Measurements from ENCODE around the gene LGSN. TPM values are rescaled to one million over a fixed set of nuclear protein-coding genes. Genes with fewer than 3 reads are reported as not detected.

LGSN gene
- total RNA-seq, 1 donor from 2014 or later: not detected

GRCh38 chr6:63317641-63318040 is 2.1 kb downstream of the LGSN start:
- Histone ChIP-seq H3K9me3 (no peaks in the 10 kb centered on the region), H3K27ac (no peak overlapping the region), H3K4me1 (no peaks in the 10 kb centered on the region), H3K36me3 (no peaks in the 10 kb centered on the region), H3K4me3 (no peak overlapping the region), H3K27me3 (no peaks in the 10 kb centered on the region)
- intact Hi-C loops (cut with DNase I): no loop called here
- no peak for TF ChIP-seq POLR2AphosphoS5 (IDR thresholded peaks at IDR 0.05; ENCODE audit: insufficient read depth in 1 of 2, low read depth in 1 of 2)
- TF ChIP-seq POLR2A (IDR thresholded peaks at IDR 0.05): no peak
- TF ChIP-seq CTCF (IDR thresholded peaks at IDR 0.05): no peak
- DNase-seq (ENCODE audit: extremely low spot score in 2 of 2): no peak

GRCh38 chr6:63316113-63316512 is 3.7 kb downstream of the LGSN start:
- Histone ChIP-seq H3K27me3 (no peaks in the 10 kb centered on the region), H3K4me3 (no peak overlapping the region), H3K4me1 (no peaks in the 10 kb centered on the region), H3K9me3 (no peaks in the 10 kb centered on the region), H3K36me3 (no peaks in the 10 kb centered on the region), H3K27ac (no peak overlapping the region)
- no peak for DNase-seq (ENCODE audit: extremely low spot score in 2 of 2)
- TF ChIP-seq CTCF (IDR thresholded peaks at IDR 0.05) (no peak), POLR2AphosphoS5 (IDR thresholded peaks at IDR 0.05; ENCODE audit: insufficient read depth in 1 of 2, low read depth in 1 of 2) (no peak), POLR2A (IDR thresholded peaks at IDR 0.05) (no peak)
- intact Hi-C loops (cut with DNase I): no loop called here

- intact Hi-C loops (cut with DNase I): no loop called here
- no peak for DNase-seq (ENCODE audit: extremely low spot score in 2 of 2)
- H3K4me3 ChIP-seq: no peak overlapping the region
- H3K27ac ChIP-seq: no peak overlapping the region
- H3K9me3 ChIP-seq: no peaks in the 10 kb centered on the region
- no peaks in the 10 kb centered on the region for H3K4me1 ChIP-seq
- H3K36me3 ChIP-seq: no peaks in the 10 kb centered on the region
- no peak for TF ChIP-seq POLR2AphosphoS5 (IDR thresholded peaks at IDR 0.05; ENCODE audit: insufficient read depth in 1 of 2, low read depth in 1 of 2)
- no peak for TF ChIP-seq CTCF (IDR thresholded peaks at IDR 0.05)
- TF ChIP-seq POLR2A (IDR thresholded peaks at IDR 0.05): no peak
- no peaks in the 10 kb centered on the region for H3K27me3 ChIP-seq
Observed at GRCh38 chr6:63313111-63313510, 6.7 kb downstream of the LGSN start.

- no peak for DNase-seq (ENCODE audit: extremely low spot score in 2 of 2)
- Histone ChIP-seq H3K36me3 (no peaks in the 10 kb centered on the region), H3K27me3 (no peaks in the 10 kb centered on the region), H3K4me1 (no peaks in the 10 kb centered on the region), H3K9me3 (no peaks in the 10 kb centered on the region), H3K4me3 (no peak overlapping the region), H3K27ac (no peak overlapping the region)
- TF ChIP-seq CTCF (IDR thresholded peaks at IDR 0.05) (no peak), POLR2AphosphoS5 (IDR thresholded peaks at IDR 0.05; ENCODE audit: insufficient read depth in 1 of 2, low read depth in 1 of 2) (no peak), POLR2A (IDR thresholded peaks at IDR 0.05) (no peak)
- intact Hi-C loops (cut with DNase I): no loop called here
Observed at GRCh38 chr6:63307581-63308246, 12.1 kb downstream of the LGSN start.

- Histone ChIP-seq H3K27me3 (no peaks in the 10 kb centered on the region), H3K36me3 (no peaks in the 10 kb centered on the region), H3K4me3 (no peak overlapping the region), H3K4me1 (no peaks in the 10 kb centered on the region), H3K9me3 (no peaks in the 10 kb centered on the region), H3K27ac (no peak overlapping the region)
- intact Hi-C loops (cut with DNase I): no loop called here
- TF ChIP-seq POLR2A (IDR thresholded peaks at IDR 0.05) (no peak), CTCF (IDR thresholded peaks at IDR 0.05) (no peak), POLR2AphosphoS5 (IDR thresholded peaks at IDR 0.05; ENCODE audit: insufficient read depth in 1 of 2, low read depth in 1 of 2) (no peak)
- DNase-seq (ENCODE audit: extremely low spot score in 2 of 2): no peak
Observed at GRCh38 chr6:63306420-63306819, 13.4 kb downstream of the LGSN start.
